A204.1 (cell line): ENCODE data around the gene CEP104.

Source experiments
- FAIRE-seq: peaks from 2 replicates; lab custom pipeline; 2012; peaks lifted over from hg19 to GRCh38; lab: Jason Lieb, UNC

The CEP104 gene

DNA sequence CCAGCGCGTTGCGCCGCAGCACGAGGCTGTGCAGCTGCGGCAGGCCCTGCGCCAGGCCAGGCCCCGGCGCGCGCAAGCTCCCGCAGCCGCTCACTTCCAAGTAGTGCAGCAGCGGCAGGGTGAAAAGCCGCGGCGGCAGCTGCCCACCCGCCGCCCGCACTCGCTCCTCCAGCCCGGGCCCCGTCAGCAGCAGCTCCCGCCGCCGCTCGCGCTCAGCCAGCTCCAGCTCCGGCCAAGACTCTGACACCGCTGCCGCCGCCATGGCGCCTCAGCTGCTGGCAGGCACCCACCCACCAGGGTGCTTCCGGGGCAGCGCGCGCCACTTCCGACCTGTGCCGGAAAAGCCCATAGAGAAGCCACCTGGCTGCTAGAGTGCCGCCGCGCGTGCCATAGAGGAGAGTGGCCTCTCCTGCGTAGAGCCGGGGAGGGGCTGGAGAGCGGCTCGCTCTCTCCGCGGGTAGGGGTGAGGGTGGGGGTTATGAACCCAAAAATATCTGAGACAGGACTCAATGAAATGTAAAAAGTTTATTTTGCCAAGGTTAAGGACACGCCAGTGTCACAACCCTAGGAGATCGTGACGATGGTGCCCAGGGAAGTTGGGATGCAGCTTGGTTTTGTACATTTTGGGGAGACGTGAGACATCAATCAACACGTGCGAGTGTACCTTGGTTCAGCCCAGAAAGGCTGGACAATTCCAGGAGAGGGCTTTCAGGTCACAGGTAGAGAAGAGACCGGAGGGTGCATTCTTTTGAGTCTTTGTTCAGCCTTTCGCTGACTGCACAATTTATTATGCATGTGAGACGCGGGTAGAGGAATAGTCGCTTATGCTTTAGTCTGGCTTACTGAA lies 60.6 kb downstream of the CEP104 start, which contains the start of gene LRRC47:
TSS of gene LRRC47 (minus strand) at position 284 of the 847 bp plus-strand sequence. CDS start at position 262, 22 bp downstream.
- FAIRE-seq: no peak

DNA sequence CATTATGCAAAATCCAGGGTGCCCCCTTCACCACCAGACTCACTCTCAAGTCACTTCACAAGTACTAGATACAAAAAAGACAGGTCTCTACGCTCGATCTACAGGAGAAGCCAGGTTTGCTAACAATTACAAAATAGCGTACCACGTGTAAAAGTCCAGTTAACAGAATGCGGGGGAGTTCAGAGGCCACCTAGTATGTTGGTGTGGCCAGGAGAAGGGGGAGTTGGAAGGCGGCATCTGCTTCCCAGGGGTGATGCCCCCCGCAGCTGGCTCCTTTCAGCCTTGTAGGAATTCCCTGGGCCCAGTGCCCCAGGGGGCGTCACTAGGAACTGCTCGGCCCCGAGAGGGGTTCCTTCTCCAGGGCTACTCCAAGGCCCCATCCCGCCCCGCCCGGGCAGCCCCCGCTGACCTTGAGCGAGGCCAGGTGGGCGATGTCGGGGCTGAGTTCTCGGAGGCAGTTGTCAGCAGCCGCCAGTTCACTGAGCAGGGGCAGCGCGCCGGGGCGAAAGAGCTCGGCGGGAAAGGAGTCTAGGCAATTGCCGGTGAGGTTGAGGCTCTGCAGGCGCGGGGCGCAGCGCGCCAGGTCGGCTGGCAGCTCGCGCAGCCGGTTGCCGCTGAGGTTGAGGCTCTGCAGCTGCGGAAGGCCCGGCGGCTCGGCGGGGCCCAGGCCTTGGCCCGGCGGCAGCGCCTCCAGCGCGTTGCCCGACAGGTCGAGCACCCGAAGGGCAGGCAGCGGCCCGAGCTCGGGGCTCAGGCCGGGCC lies 61.4 kb downstream of the CEP104 start:
- FAIRE-seq: no peak

DNA sequence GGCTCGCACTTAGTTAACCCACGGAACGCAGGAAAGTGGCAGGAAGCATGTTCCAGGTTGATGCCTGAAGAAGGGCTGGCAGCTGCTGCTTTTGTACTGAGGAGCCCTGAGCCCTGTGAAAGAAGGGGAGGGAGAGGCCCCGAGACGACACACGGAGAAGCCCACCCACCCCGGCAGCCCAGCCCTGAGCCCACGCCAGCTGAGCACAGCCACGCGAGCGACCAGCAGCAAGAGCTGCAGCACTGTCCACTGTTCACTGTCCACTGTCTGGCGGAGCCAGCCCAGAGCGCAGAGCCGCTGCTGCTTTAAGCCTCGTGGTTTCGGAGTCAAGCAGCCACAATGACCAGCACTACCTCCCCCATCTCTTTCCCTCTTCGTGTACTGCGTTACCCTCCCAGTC lies 66.1 kb downstream of the CEP104 start:
- FAIRE-seq: no peak

DNA sequence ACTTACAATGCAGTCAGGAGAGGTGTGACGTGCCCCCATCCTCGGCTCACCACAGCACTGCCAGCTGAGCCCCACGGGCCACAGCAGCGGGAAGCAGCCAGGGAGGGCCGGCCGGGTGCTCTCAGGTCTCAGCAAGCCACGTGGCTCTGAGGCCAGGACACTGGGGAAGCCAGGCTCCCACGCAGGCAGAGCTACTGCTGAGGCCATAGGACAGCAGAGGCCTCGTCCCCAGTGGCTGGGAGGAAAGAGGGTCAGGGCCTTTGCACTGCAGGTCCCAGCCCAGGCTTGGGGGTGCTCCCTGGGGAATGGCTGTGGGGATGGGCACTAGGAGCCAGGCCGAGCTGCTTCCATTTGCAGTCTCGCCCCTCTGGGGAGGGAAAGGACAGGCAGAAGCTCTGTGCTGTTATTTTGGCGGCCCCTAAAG lies 66.5 kb downstream of the CEP104 start:
- no peak for FAIRE-seq

DNA sequence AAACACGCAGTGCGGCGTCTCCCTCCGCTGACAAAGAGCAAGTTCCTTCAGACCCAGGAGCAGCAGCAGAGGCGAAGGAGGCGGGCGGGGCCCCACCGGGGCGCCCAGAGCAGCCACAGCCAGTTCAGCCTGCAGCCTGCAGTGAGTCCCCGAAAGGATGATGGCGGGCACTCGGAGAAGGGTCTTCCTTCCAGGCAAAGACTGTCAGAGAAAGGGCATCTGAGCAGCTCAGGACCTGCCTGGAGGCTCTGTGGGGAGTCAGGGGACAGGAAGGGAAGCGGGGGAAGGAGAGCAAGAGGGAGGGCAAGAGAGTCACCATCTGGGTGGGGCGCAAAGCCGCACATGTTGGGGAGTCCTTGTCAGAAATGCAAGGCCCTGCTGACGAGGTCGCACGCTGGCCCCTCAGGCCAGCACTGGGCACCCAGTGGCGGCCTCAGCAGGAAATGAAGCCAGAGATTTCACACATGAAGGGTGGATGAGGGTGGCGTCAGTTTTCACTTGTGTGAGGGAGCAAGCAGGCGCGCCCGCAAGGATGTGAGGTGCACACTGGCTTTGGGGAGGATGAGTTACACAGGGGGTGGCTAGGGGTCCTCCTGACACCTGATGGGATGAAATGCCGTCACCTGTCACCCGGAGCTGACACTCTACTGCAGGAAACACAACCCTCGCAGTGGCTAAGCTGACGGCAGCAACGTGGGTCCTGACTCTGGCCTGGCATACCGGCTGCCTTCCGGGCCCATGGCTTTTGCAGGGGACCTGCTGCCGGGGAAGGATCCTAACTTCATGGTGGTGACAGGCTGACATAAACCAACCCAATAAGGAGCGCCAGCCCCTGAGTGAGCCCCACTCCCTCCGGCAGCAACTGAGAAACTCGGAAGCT lies 67.3 kb downstream of the CEP104 start:
- FAIRE-seq: no peak

DNA sequence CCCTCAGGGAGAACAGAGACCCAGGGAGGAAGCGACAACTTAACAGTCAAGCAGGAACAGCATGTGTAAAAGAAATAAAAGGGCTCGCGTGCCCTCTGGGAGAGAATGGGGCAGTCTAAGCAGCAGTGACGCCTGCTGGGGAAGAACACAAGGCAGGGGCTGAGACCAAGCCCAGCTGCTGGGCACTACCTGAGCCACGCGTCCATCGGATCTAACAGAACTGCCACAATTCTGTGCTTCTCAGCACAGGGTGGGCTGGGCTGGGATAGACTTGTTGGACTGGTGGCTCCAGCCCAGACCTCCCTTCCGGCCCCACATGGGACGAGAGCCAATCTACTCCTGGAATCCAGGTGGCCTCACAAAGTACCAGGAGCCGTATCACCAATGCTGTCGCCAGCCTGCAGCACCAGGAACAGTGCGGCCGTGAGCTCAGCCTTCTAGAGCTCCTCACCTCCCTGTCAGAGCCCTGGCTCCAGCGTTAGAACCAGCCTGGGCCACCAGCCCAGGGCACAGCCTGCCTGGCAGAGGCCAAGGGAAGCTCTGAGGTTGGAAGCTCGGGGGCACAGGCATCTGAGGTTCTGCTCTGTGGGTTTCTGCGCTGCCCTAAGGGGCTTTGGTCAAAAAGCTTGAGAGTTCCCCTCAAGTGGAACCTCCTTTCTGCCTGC lies 68.1 kb downstream of the CEP104 start:
- no peak for FAIRE-seq

DNA sequence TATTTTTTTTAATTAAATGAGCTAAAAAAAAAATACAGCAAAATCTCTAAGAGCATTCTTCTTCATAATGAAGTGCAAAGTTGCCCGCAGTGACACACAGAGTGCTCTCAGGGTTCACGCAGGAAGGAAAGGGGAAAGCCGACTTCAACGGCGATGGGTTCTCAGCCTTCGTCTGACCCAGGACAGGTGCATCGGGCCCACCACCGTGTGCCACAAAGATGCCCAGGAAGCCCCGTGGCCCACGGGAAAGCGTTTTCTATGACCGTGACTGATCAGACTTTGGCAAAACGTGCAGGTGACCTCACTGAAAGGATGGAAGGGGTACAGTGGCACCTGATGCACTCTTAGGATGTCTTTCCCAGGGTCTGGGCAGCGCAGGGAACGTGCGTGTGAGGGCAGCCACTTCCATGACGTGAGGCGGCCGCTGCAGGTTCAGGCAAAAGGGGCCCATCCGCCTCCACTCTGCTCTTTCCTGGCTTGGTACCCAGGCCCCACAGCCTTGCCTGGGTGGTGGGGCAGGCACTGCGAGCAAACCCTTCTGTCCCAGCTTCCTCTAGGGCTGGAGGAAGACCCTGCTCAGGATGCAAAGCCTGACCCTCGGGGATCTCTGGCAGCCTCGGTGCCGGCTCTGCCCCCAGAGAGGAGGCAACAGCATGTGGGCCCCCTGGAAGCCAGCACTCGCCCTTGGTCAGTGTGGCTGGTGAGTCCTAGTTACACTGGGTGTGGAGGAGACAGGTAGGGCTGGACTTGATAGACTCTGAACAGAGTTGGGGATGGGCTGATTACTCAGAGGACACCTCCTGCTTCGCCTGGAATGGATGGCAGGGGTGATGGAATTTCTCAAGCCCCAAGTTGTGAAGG lies 69.0 kb downstream of the CEP104 start:
- FAIRE-seq: no peak

DNA sequence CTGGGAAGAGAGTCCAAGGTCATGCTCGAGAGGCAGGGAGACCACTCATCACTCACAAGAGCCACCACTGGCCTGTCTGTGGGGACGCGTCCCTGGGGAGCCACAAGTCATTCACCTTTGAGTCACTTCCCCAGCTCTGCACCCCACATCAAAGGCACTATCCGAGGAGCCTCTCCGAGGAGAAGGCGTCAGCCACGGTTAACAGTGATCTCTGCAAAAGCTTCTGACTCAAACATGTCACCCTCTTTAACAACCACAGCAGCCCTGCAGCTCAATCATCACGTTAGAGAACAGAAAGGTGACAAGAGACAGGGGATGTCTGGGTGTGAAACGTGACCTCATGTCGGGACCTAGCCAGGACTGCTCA lies 69.7 kb downstream of the CEP104 start:
- no peak for FAIRE-seq

DNA sequence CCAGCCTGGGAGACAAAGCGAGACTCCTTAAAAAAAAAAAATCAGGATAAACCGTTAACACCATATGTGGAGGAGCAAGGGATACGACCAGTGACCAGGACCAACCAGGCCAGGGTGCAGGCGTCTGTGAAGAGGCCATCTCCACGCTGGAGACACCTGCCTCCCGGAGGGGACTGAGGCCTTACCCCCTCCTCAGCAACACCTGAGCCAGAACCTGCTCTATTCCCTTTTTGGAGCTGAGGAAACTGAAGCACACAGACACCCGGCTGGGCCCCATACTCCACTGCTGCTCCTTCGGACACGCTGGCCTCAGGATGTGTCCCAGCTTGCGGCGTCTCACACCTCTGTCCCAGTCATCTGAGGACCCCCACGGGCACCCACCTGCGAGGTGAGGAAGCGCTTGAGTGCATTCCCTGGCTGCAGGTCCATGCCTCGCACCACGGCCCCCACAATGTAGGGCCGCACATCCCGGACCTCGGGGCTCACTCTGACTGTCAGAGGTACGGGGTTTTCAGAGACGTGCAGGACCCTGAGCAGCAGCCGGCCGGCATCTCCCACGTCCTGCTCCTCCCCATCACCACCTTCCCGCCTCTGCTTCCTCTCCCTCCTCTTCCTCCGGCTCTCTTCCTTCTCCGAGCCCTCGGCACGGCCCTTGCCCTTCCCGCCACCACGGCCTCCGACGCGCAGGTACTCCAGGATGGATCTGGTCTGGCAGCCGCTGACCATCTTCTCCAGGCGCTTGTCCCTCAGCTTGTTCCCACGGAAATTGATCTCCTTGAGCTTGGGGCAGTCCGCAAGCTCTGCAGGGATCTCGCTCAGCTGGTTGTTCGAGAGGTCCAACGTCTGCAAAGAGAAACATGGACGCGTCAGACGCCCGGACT lies 70.3 kb downstream of the CEP104 start:
- no peak for FAIRE-seq

DNA sequence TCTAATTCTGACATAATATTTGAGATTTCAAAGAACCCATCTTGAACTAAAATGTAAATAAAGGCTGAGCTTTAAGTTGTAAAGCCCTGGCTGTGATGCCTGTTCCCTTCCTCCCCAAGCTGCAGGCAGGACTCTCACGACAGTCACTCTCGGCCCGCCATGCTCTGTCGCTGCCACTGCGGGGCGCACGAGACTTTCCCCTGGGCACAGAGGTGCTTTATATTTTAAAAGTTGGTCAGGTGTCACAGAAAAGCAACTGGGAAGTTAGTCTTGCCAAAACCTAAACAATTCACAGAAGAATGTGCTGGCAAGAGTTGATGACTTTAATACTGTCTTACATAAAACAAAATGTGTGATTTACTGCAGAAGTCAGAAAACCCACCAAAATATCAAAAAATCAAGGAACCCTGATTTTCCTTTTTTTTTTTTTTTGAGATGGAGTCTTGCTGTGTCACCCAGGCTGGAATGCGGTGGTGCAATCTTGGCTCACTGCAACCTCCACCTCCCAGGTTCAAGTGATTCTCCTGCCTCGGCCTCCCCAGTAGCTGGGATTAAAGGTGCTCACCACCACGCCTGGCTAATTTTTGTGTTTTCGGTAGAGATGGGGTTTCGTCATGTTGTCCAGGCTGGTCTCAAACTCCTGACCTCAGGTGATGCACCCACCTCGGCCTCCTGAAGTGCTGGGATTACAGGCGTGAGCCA lies 71.4 kb downstream of the CEP104 start:
- FAIRE-seq: no peak

DNA sequence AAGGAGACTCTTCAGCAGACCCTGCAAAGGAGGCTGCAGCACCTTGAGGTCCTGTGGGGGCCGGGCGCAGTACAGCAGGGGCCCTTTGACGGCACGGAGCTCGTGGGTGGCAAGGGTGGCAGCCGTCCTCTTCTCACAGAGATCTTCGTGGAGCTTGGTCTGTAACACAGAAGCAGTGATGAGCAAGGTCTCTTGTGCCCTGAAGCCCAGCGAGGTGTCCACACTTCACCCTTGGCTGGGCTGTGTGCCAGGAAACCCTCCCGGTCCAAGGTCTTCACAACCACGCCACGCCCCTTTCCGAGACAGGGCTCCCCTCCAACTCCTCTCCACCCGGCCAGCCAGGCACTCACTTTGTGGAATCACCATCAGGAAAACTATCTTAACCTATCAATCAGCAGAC lies 72.0 kb downstream of the CEP104 start:
- no peak for FAIRE-seq

DNA sequence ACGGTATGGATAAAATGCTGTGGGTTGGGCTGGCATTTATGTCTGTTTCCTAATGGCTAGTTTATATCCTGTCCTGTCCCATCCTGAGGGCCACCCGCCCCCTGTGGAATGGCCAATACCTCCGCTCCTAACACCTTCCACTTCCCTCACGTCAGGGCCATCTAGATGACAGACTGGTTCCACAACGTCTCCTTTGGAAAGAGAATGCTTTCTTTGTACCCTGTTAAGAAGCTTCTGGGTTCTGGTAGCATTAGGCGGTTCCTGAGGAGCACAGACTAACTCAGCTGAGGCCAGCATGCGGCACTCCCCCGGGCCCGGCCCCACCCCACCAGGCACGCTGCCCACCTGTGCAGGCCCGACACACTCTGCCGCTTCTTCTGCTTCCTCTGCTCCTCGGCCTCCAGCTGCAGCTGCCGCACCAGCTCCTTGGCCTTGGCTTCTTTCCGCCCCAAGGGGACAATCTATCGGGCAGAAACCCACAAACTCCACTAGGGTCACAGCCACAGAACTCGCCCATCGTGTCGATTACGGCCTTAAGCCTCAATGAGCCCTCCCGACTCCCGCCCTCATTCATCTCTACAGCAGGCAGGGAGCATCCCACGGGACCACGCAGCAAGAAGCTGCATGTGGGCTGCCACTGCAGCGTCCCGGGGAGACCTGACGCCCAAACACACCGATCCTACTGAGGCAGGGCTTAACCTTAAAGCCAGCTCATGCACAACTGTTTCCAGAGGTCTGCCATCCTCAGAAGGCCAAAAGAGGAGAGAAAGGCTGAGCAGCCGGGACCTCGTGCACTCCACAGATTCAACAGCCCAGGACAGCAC lies 73.1 kb downstream of the CEP104 start:
- no peak for FAIRE-seq

DNA sequence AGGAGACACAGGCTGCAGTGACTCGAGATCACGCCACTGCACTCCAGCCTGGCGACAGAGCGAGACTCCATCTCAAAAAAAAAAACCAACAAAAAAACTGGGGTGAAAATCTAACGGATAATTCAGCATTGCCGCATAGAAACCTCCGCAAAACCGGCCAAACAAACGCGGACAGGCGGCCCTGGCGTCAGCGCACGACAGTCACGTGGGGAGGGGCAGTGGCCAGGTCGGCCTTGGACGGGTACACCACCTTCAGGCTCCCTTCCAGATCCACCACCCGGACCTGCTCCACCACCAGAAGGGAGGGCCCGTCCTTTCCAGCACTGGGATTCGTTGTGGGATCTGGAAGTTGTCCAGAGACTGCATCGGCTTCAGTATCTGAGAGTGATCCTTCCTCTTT lies 76.1 kb downstream of the CEP104 start:
- FAIRE-seq: no peak

DNA sequence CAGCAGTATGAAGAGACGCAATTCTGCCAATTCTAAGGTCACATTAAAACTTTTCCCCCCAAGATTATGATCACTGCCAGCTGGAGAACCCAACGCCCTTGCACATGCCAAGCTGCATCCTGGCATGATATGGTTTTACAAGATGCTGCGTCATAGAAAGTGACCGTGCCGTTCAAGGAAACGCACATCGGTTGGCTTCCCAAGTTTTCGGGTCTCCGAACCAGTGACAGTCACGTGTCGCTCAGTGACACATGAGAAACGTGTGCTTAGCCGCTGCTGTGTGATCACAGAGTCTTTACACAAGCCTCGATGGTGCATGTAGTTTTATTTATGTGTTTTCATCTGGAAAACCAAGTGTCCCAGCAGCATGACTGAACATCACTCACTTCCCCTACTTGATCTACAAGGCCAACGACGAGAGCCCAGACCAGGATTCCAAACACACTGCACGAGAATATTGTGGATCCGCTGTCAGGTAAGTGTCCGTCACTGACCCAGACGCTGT lies 77.0 kb downstream of the CEP104 start:
- no peak for FAIRE-seq

DNA sequence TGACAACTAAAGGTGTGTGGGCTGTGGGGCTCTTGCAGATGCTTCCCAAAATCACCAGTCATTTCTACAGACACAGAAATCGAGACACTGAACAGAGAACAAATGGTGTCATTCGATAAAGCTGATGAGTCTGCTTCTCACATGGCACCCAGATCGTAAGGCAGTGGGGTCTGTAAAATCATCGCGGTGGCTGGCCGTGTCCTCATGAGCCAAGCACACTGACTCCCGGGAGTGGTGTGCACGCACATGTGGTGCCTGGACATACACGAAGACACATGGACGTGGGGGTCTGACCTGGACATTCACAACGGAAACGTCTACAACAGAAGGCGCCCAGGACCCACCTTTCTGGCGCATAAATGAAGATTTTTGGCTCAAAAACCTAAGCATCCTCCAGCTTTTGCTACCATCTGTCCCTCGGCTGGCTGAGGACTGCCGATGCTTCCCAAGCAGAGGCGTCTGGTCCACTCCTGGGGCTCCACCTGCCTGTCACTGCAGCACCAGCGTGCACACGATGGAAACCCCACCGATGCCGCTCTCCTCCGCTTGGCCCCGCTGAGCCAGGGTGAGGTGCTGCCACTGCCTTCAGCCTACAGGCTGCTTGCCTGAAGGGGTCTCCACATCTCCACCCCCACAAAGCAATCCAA lies 77.6 kb downstream of the CEP104 start:
- FAIRE-seq: no peak

DNA sequence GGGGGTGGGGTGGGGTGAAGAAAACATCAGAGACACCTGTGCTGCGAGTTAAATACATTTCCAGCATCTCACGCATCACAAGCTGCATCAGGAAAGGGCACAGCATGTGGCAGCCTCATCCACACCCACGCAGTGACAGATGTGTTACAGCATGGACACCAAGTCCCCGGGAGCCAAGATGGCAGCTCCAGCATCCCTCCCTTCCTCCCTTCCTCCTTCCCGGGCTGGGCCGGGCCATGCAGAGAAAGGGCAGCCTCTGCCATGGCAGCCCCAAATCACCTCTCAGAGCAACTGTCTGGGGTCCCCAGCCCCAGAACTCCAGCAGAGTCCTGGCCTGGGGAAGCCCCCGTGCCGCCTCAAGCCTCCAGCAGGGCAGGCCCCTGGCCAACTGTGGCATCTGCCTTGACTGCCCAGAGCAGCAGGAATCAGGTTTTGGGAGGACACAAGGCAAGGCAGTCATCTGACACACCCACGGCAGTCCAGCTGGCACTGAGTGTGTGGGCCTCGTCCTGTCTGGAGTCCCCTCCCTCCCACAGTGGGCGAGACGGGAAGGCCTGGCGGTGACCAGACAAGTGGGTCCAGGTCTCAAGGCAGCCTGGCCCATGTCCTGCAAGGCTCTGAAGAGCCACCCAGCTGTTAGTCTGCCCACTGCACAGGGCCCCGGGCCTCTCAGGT lies 78.3 kb downstream of the CEP104 start:
- FAIRE-seq: no peak
